ENCODE data around the gene ZBED3. TPM values are rescaled to one million over a fixed set of nuclear protein-coding genes. Genes with fewer than 3 reads are reported as not detected.

The ZBED3 gene
- total and polyA plus RNA-seq, 2 of the 8 experiments (the other 6 are each of a cell fraction or from before 2014, with no cell fraction given) = 7.9 to 9.4 TPM

DNA sequence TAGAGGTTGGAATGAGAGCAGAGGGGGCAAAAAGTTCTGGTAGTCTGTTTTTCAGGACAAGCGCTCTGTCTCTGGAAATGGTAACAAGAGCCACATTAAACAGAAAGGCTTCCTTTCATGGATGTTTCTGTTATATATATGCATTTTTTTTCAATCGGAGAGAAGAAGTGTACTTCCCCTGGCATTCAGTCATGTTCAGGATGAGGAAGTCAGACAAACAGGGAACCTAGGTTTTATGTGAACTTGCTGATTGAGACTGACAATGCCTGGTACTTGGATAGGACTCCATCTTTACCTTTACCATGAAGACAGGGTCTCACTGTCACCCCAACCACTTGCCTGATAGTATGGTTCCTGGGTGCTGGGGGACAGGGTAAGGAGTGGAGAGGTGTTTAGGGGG lies 30.1 kb upstream of the ZBED3 start:
- Histone ChIP-seq H4K8ac (ENCODE audit: extremely low read depth, insufficient read depth, low read length) (no peak overlapping the region), H3K4me3 (ENCODE audit: extremely low read depth in 1 of 4, insufficient read depth in 2 of 4, low read depth in 3 of 4, low read length in 4 of 4) (no peak overlapping the region), H3K9me3 (ENCODE audit: insufficient read depth in 2 of 2, low read depth in 1 of 2, low read length in 1 of 2) (no peaks in the 10 kb centered on the region), H3K27me3 (replicated peaks in 1 of 4; ENCODE audit: control insufficient read depth in 3 of 4, extremely low read depth in 1 of 4, insufficient read depth in 3 of 4, low read length in 3 of 4) (no peaks in the 10 kb centered on the region), H2BK15ac (ENCODE audit: low read length) (no peak overlapping the region), H2AK5ac (ENCODE audit: low read depth, low read length) (no peak overlapping the region), H3K23me2 (ENCODE audit: low read depth, low read length) (no peaks in the 10 kb centered on the region), H2BK20ac (ENCODE audit: low read length) (no peak overlapping the region), H4K91ac (replicated peaks; ENCODE audit: insufficient read length, low read length) (no peak overlapping the region), H2BK5ac (ENCODE audit: low read depth, low read length) (no peak overlapping the region), H2AFZ (ENCODE audit: low read length) (no peak overlapping the region), H3K18ac (ENCODE audit: extremely low read depth, low read length) (no peak overlapping the region), H3K4me1 (replicated peaks in 1 of 4; ENCODE audit: control insufficient read depth in 3 of 4, insufficient read depth in 4 of 4, low read length in 3 of 4) (no peaks in the 10 kb centered on the region), H3K79me1 (ENCODE audit: low read depth, low read length) (no peaks in the 10 kb centered on the region), H3K9ac (replicated peaks in 1 of 4; ENCODE audit: extremely low read depth in 1 of 4, low read depth in 3 of 4, low read length in 3 of 4) (no peak overlapping the region), H3K4me2 (ENCODE audit: insufficient read depth in 1 of 2, low read depth in 2 of 2, low read length in 2 of 2) (no peak overlapping the region), H3K79me2 (ENCODE audit: control insufficient read depth in 1 of 2, insufficient read depth in 2 of 2, low read length in 2 of 2) (no peaks in the 10 kb centered on the region), H3K23ac (ENCODE audit: insufficient read length) (no peak overlapping the region), H3K4ac (replicated peaks; ENCODE audit: insufficient read length, low read depth, low read length) (no peak overlapping the region), H4K5ac (ENCODE audit: insufficient read length, low read depth, low read length) (no peak overlapping the region), H3K56ac (replicated peaks; ENCODE audit: insufficient read length, low read depth, low read length) (no peak overlapping the region), H3K14ac (ENCODE audit: insufficient read length) (no peak overlapping the region), H3K27ac (ENCODE audit: low read depth, low read length) (no peak overlapping the region), H2BK120ac (replicated peaks; ENCODE audit: low read depth, low read length) (no peak overlapping the region), H3K36me3 (ENCODE audit: control insufficient read depth in 2 of 4, insufficient read depth in 4 of 4, low read length in 3 of 4) (peaks cover 0 to 9% (median under 1%) of the 10 kb centered on the region in 4 experiments; a peak in 2 of 8 replicates), H4K20me1 (replicated peaks in 1 of 2; ENCODE audit: control insufficient read depth in 1 of 2, insufficient read depth in 2 of 2, low read length in 2 of 2) (no peaks in the 10 kb centered on the region), H2BK12ac (ENCODE audit: low read depth, low read length) (no peak overlapping the region)
- WGBS, 2 experiments (ENCODE audit: extremely low coverage in 1 of 2, insufficient coverage in 1 of 2, insufficient read length in 1 of 2, insufficient replicate concordance in 2 of 2, low coverage in 1 of 2, low lambda C conversion rate in 2 of 2, missing lambda C conversion rate in 1 of 2) = 97% methylated on average over 2 of the region's 2 CpGs; no CpG with 5 or more reads in 1 of the 2 experiments
- FAIRE-seq (no peak), DNase-seq (ENCODE audit: low read depth in 1 of 2, low spot score in 2 of 2) (no peak)
- POLR2A ChIA-PET (ENCODE audit: partially characterized antibody) = interaction anchor here (1.3 kb wide), 1 partner anchor 34 kb away, joined by 3 read pairs; no protein-coding TSS in a partner anchor
- CTCF ChIA-PET (ENCODE audit: partially characterized antibody) = no interaction called here
- TF ChIP-seq SIRT6 (IDR thresholded peaks at IDR 0.05; ENCODE audit: low read length) = no peak
- TF ChIP-seq CBX8 (IDR thresholded peaks at IDR 0.05; ENCODE audit: borderline replicate concordance, low read depth, low read length) = no peak
- TF ChIP-seq TCF12 (IDR thresholded peaks at IDR 0.05; ENCODE audit: low read depth, low read length) = no peak
